Esophagus muscularis mucosa (tissue), 4 donors: ENCODE data around the gene FRMD5. TPM values are rescaled to one million over a fixed set of nuclear protein-coding genes. Genes with fewer than 3 reads are reported as not detected.
"Not testable (repeated sequence)": the region's sequence is repeated elsewhere in the genome, so short reads cannot be mapped to it uniquely, and the experiment has no call there.

Experiments
- DNase-seq: peaks from one replicate; pipeline ENCODE4 v3.0.0-alpha.2; 2017; ENCODE audit errors: extremely low spot score
- H3K27ac ChIP-seq, 4 donors: fragments of 200-600 bp; sonication (generic); replicated peaks in 1 of 4; 1 replicate in 3 of 4; 2 replicates in 1 of 4; pipeline ENCODE4 v1.5.1; 2016 to 2019; ENCODE audit warnings: mild to moderate bottlenecking in 1 of 4
- H3K27me3 ChIP-seq, 4 donors: fragments of 200-600 bp; sonication (generic); one replicate each; pipeline versions ENCODE4 v1.5.1 to v1.6.0; 2016 to 2019
- H3K36me3 ChIP-seq, 4 donors: fragments of 200-600 bp; sonication (generic); one replicate each; pipeline ENCODE4 v1.5.1; 2016 to 2019
- H3K4me1 ChIP-seq, 4 donors: fragments of 200-600 bp; sonication (generic); one replicate each; pipeline ENCODE4 v1.5.1; 2016 to 2019
- H3K4me3 ChIP-seq, 4 donors: fragments of 200-600 bp; sonication (generic); 1 replicate in 2 of 4; 2 replicates in 2 of 4; pipeline ENCODE4 v1.5.1; 2016 to 2019; ENCODE audit warnings: mild to moderate bottlenecking in 4 of 4, moderate library complexity in 1 of 4
- H3K9me3 ChIP-seq, 4 donors: fragments of 200-600 bp; sonication (generic); 1 replicate in 3 of 4; 2 replicates in 1 of 4; pipeline ENCODE4 v1.5.1; 2016 to 2019
- EP300 ChIP-seq: sonication (generic); formaldehyde crosslinking; IDR thresholded peaks from one replicate; pipeline ENCODE4 v1.6.1; 2017; ENCODE audit warnings: antibody characterized with exemption
- POLR2A ChIP-seq: fragments of 450-650 bp; IDR thresholded peaks from one replicate; pipeline ENCODE4 v1.6.1; 2017; ENCODE audit warnings: antibody characterized with exemption, moderate library complexity, mild to moderate bottlenecking, low read depth
- POLR2AphosphoS5 ChIP-seq, 2 donors: sonication (generic); formaldehyde crosslinking; IDR thresholded peaks; one replicate each; pipeline ENCODE4 v1.6.1; 2017; ENCODE audit warnings: antibody characterized with exemption in 2 of 2
- WGBS: methylation state at CpG from one replicate; pipeline ENCODE4 v1.1.5; 2018; 5-methylcytosine and 5-hydroxymethylcytosine counted together
- intact Hi-C: fragments of 100-400 bp; cut with DNase I; formaldehyde crosslinking; loops from one replicate; pipeline ENCODE4 v1.15.1; 2023
- total RNA-seq, 4 donors: library from RNA; depleted of rRNA; stranded (reverse); fragments of >200 nt; gene quantifications; one replicate each; pipeline versions ENCODE4 v1.1.0 to v1.2.1, GENCODE V29; 2016
- TF ChIP-seq, protein P1 (sequence below), 3 experiments: fragments of 200-600 bp in 2 of 3; fragments of 450-650 bp in 1 of 3; sonication (generic) in 2 of 3; IDR thresholded peaks; one replicate each; pipeline ENCODE4 v1.5.1; 2017 to 2019; ENCODE audit warnings: antibody characterized with exemption in 3 of 3, mild to moderate bottlenecking in 2 of 3, moderate library complexity in 1 of 3

FRMD5 gene
- total RNA-seq, 4 donors from 2014 or later, result 0.42 to 1.4 (median 0.67) TPM

GRCh38 chr15:43854801-43855200, 340.3 kb downstream of the FRMD5 start:
- 86% methylated on average over 6 of the region's 6 CpGs for WGBS
- Histone ChIP-seq H3K36me3 (peaks cover 17 to 72% (median 46%) of the 10 kb centered on the region in 4 donors), H3K9me3 (no peaks in the 10 kb centered on the region), H3K27ac (no peak overlapping the region), H3K27me3 (no peaks in the 10 kb centered on the region), H3K4me1 (no peaks in the 10 kb centered on the region), H3K4me3 (no peak overlapping the region)
- intact Hi-C loops, result no loop called here
- no peak for TF ChIP-seq EP300
- no peak for TF ChIP-seq POLR2A
- TF ChIP-seq, protein P1, sequence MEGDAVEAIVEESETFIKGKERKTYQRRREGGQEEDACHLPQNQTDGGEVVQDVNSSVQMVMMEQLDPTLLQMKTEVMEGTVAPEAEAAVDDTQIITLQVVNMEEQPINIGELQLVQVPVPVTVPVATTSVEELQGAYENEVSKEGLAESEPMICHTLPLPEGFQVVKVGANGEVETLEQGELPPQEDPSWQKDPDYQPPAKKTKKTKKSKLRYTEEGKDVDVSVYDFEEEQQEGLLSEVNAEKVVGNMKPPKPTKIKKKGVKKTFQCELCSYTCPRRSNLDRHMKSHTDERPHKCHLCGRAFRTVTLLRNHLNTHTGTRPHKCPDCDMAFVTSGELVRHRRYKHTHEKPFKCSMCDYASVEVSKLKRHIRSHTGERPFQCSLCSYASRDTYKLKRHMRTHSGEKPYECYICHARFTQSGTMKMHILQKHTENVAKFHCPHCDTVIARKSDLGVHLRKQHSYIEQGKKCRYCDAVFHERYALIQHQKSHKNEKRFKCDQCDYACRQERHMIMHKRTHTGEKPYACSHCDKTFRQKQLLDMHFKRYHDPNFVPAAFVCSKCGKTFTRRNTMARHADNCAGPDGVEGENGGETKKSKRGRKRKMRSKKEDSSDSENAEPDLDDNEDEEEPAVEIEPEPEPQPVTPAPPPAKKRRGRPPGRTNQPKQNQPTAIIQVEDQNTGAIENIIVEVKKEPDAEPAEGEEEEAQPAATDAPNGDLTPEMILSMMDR (IDR thresholded peaks at IDR 0.05), result no peak
- no peak for TF ChIP-seq POLR2AphosphoS5 (IDR thresholded peaks at IDR 0.05)
- DNase-seq, result no peak

DNA sequence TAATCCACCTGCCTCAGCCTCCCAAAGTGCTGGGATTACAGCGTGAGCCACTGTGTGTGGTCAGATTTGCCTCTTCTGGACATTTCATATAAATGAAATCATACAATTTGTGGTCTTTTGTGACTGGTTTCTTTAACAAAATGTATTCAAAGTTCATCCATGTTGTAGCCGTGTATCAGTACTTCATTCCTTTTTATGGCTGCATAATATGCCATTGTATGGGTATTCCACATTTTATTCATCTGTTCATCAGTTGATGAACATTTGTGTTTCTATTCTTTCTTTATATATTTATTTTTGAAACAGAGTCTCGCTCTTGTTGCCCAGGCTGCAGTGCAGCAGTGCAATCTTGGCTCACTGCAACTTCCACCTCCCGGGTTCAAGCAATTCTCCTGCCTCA, 342.5 kb downstream of the FRMD5 start:
- no peaks in the 10 kb centered on the region for H3K4me1 ChIP-seq
- H3K36me3 ChIP-seq, result peaks cover 20 to 61% (median 34%) of the 10 kb centered on the region in 4 donors
- no peak overlapping the region for H3K27ac ChIP-seq
- intact Hi-C loops, result no loop called here
- no peak overlapping the region for H3K4me3 ChIP-seq
- 97% methylated on average over 4 of the region's 4 CpGs for WGBS
- no peaks in the 10 kb centered on the region for H3K27me3 ChIP-seq
- DNase-seq, result no peak
- TF ChIP-seq POLR2A (no peak), POLR2AphosphoS5 (IDR thresholded peaks at IDR 0.05) (no peak), EP300 (no peak)
- TF ChIP-seq, protein P1 (IDR thresholded peaks at IDR 0.05), result no peak
- no peaks in the 10 kb centered on the region for H3K9me3 ChIP-seq

DNA sequence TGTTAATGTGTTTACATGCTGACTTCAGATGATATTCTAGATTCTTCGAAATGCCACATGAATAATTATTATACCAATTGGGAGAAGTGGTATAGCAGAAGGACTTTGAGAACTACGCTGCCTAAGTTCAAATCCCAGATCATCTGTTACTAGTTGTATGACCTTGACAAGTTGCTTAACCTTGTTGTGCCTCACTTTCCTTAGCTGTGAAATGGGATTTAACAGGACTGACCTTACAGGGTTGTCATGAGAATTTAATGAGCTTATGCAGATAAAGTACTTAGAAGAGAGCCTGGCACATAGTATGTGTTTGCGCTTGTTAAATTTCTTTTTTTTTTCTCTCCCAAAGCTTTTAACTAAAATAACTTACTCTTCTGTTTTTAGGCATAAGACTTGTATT, 343.8 kb downstream of the FRMD5 start:
- TF ChIP-seq POLR2AphosphoS5 (IDR thresholded peaks at IDR 0.05), result no peak
- TF ChIP-seq EP300, result no peak
- TF ChIP-seq, protein P1 (IDR thresholded peaks at IDR 0.05), result no peak
- TF ChIP-seq POLR2A, result no peak
- no peak overlapping the region for H3K27ac ChIP-seq
- no peaks in the 10 kb centered on the region for H3K9me3 ChIP-seq
- WGBS, result 97% methylated on average over 3 of the region's 3 CpGs
- no peaks in the 10 kb centered on the region for H3K27me3 ChIP-seq
- H3K4me1 ChIP-seq, result no peaks in the 10 kb centered on the region
- peaks cover 25 to 68% (median 35%) of the 10 kb centered on the region in 4 donors for H3K36me3 ChIP-seq
- no peak overlapping the region for H3K4me3 ChIP-seq
- no peak for DNase-seq
- intact Hi-C loops, result no loop called here

DNA sequence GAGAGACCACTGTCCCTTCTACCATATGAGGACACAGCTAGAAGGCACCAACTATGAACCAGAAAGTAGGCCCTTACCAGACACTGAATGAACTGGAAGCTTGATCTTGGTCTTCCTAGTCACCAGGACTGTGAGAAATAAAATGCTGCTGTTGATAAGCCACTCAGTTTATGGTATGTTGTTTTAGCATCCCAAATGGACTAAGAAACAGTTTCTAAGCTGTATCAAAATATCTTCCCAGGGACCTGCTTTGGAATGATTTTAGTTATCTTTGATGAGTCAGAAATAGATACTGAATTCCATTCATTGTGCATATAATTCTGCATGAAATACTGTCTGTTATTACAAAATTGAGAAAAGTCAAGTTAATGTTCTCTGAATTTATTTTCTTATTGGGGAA, 349.6 kb downstream of the FRMD5 start:
- Histone ChIP-seq H3K36me3 (peaks cover 22 to 74% (median 29%) of the 10 kb centered on the region in 4 donors), H3K27me3 (no peaks in the 10 kb centered on the region), H3K4me3 (no peak overlapping the region), H3K4me1 (no peaks in the 10 kb centered on the region), H3K9me3 (no peaks in the 10 kb centered on the region), H3K27ac (no peak overlapping the region)
- TF ChIP-seq POLR2A, result no peak
- no peak for DNase-seq
- intact Hi-C loops, result no loop called here

GRCh38 chr15:43832485-43832884, 362.6 kb downstream of the FRMD5 start:
- H3K4me1 ChIP-seq, result peaks cover 2 to 11% (median 10%) of the 10 kb centered on the region in 4 donors
- 94% methylated on average over 6 of the region's 6 CpGs for WGBS
- peaks cover 4 to 26% (median 16%) of the 10 kb centered on the region in 4 donors for H3K36me3 ChIP-seq
- DNase-seq, intact Hi-C loops, H3K4me3 ChIP-seq, H3K9me3 ChIP-seq, H3K27me3 ChIP-seq, H3K27ac ChIP-seq: not testable (repeated sequence)

- H3K27ac ChIP-seq, intact Hi-C loops, H3K9me3 ChIP-seq, H3K4me3 ChIP-seq, H3K27me3 ChIP-seq, DNase-seq: not testable (repeated sequence)
- 94% methylated on average over 14 of the region's 14 CpGs for WGBS
- Histone ChIP-seq H3K36me3 (peaks cover 4 to 20% (median 14%) of the 10 kb centered on the region in 4 donors), H3K4me1 (peaks cover 4 to 18% (median 16%) of the 10 kb centered on the region in 4 donors)
Observed at GRCh38 chr15:43831519-43832052, 363.5 kb downstream of the FRMD5 start.

- H3K9me3 ChIP-seq, intact Hi-C loops, H3K27me3 ChIP-seq, H3K27ac ChIP-seq, H3K4me3 ChIP-seq, DNase-seq: not testable (repeated sequence)
- WGBS, result 97% methylated on average over 9 of the region's 9 CpGs
- Histone ChIP-seq H3K36me3 (peaks cover 2 to 15% (median 8%) of the 10 kb centered on the region in 4 donors), H3K4me1 (peaks cover 10 to 26% (median 22%) of the 10 kb centered on the region in 4 donors)
Observed at GRCh38 chr15:43830691-43831275, 364.3 kb downstream of the FRMD5 start.

GRCh38 chr15:43829951-43830540, 365.0 kb downstream of the FRMD5 start:
- DNase-seq, H3K27me3 ChIP-seq, H3K9me3 ChIP-seq, H3K27ac ChIP-seq, H3K36me3 ChIP-seq, H3K4me3 ChIP-seq, intact Hi-C loops: not testable (repeated sequence)
- 96% methylated on average over 9 of the region's 9 CpGs for WGBS
- peaks cover 10 to 31% (median 24%) of the 10 kb centered on the region in 4 donors for H3K4me1 ChIP-seq
